PC-9 (cell line): Measurements from ENCODE around the gene BBIP1. TPM values are rescaled to one million over a fixed set of nuclear protein-coding genes. Genes with fewer than 3 reads are reported as not detected.

ENCODE experiments used
- BruUV-seq: library from RNA; stranded (reverse); fragments of 400-500 nt; replicated peaks from 2 replicates; lab custom pipeline; 2021; lab: Mats Ljungman, UMichigan
- CTCF ChIA-PET: fragments of 300-600 bp; sonication (Branson Sonifier 250); formaldehyde crosslinking; loops from one replicate; lab custom pipeline; 2022; ENCODE audit warnings: antibody characterized with exemption; lab: Charles Lee
- POLR2A ChIA-PET: fragments of 300-600 bp; sonication (Branson Sonifier 250); formaldehyde crosslinking; loops from one replicate; lab custom pipeline; 2022; ENCODE audit warnings: antibody characterized with exemption; ENCODE audit not compliant: unreplicated experiment; lab: Charles Lee
- DNase-seq, 2 experiments: peaks; one replicate each; pipeline versions ENCODE4 v3.0.0 to v3.0.0-alpha.2; 2015 to 2022; ENCODE audit warnings: mixed read lengths in 1 of 2
- H2AFZ ChIP-seq: fragments of 200-600 bp; sonication (generic); 2 replicates; pipeline ENCODE4 v1.8.1; 2017; ENCODE audit warnings: antibody characterized with exemption
- H3F3A ChIP-seq: fragments of 200-600 bp; sonication (generic); 2 replicates; pipeline ENCODE4 v1.8.1; 2017; ENCODE audit warnings: antibody characterized with exemption, mild to moderate bottlenecking, low read depth; ENCODE audit not compliant: insufficient read depth
- H3K27ac ChIP-seq: fragments of 200-600 bp; sonication (generic); 2 replicates; pipeline ENCODE4 v1.6.1; 2016; ENCODE audit warnings: mixed run types
- H3K27me3 ChIP-seq: fragments of 200-600 bp; sonication (generic); 2 replicates; pipeline ENCODE4 v1.6.1; 2016; ENCODE audit warnings: low read depth, mixed run types; ENCODE audit not compliant: insufficient read depth
- H3K36me3 ChIP-seq: fragments of 200-600 bp; sonication (generic); 2 replicates; pipeline ENCODE4 v1.6.1; 2016; ENCODE audit warnings: low read depth, mixed run types
- H3K4me1 ChIP-seq: fragments of 200-600 bp; sonication (generic); replicated peaks from 2 replicates; pipeline ENCODE4 v1.6.1; 2016; ENCODE audit warnings: mixed run types; ENCODE audit not compliant: insufficient read depth
- H3K4me2 ChIP-seq: fragments of 200-600 bp; sonication (generic); 2 replicates; pipeline ENCODE4 v1.6.1; 2017; ENCODE audit warnings: mixed run types
- H3K4me3 ChIP-seq: fragments of 200-600 bp; sonication (generic); 2 replicates; pipeline ENCODE4 v1.6.1; 2016; ENCODE audit warnings: mixed run types
- H3K79me2 ChIP-seq: fragments of 200-600 bp; sonication (generic); 2 replicates; pipeline ENCODE4 v1.6.1; 2017; ENCODE audit warnings: low read depth, mixed run types
- H3K9me2 ChIP-seq: fragments of 200-600 bp; sonication (generic); 2 replicates; pipeline ENCODE4 v1.8.1; 2017; ENCODE audit warnings: mild to moderate bottlenecking; ENCODE audit not compliant: insufficient read depth
- H3K9me3 ChIP-seq: fragments of 200-600 bp; sonication (generic); 2 replicates; pipeline ENCODE4 v1.8.1; 2016; ENCODE audit warnings: low read depth; ENCODE audit not compliant: insufficient read depth
- H4K20me1 ChIP-seq: fragments of 200-600 bp; sonication (generic); 2 replicates; pipeline ENCODE4 v1.8.1; 2017; ENCODE audit not compliant: insufficient read depth
- EZH2 ChIP-seq: fragments of 200-600 bp; sonication (generic); IDR thresholded peaks from 2 replicates; pipeline ENCODE4 v1.8.0; 2017; ENCODE audit warnings: antibody characterized with exemption, low read depth
- intact Hi-C: fragments of 100-400 bp; cut with micrococcal nuclease; formaldehyde crosslinking; loops from one replicate; pipeline ENCODE4 v1.10.0; 2022; ENCODE audit not compliant: unreplicated experiment
- total RNA-seq: library from RNA; stranded (reverse); gene quantifications from 2 replicates; pipeline ENCODE4 v1.2.3, GENCODE V29; 2021
- TF ChIP-seq, protein P1 (sequence below): fragments of 200-600 bp; sonication (generic); conservative IDR thresholded peaks from 2 replicates; pipeline ENCODE4 v1.6.1; 2017; ENCODE audit warnings: mixed run types, antibody characterized with exemption, mild to moderate bottlenecking, moderate library complexity

The BBIP1 gene
- total RNA-seq, 1 experiment from 2014 or later: 14.9 TPM

DNA sequence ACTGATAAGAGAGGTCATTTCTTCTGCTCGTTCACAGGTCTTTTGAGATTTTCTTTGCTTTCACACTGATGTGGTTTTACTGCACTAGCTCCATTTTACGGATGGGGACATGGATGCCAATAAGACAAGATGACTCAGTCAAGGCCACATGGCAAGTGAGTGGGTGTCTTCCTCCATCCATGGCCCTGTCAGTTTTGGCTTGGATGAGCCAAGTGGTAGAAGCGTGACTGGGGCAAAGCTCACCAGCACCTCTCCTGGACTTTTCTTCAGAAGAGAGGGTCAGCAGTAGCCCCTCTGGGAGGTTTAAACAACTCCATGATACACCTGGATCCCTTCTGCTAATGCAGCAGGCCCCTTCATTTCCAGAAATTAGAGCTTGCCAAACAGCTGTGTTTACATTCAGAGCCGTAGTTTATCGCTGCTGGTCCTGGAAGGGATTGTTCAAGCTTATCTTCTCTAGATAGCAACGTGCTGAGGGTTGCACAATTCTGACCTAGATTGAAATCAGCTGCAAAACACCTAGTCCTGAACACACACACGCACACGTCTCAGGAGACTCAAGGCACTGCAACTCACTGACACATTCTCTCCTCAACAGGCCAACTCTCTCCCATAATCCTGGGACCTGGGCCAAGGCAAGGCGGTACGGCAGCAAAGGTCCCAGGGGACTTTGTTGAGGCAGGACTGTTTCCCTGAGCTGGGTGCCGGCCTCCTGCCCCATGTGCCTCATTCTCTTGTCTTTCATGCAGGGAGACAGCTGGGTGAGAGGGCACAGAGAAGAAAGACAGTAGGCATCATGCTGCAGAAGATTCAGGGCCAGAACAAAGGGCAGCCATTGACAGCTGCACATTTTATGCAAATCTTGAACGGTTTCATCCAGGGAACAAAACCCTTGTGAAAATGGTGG, 61.5 kb downstream of the BBIP1 start:
- Histone ChIP-seq H2AFZ (no peak overlapping the region), H3K9me2 (no peaks in the 10 kb centered on the region), H4K20me1 (no peaks in the 10 kb centered on the region), H3K4me1 (peaks cover 8% of the 10 kb centered on the region), H3K36me3 (no peaks in the 10 kb centered on the region), H3K27me3 (no peaks in the 10 kb centered on the region), H3F3A (0 out of 2 replicates have a peak, but pooled peaks cover 2% of the 10 kb centered on the region), H3K9me3 (no peaks in the 10 kb centered on the region), H3K4me3 (no peak overlapping the region), H3K4me2 (no peak overlapping the region), H3K79me2 (no peaks in the 10 kb centered on the region), H3K27ac (no peak overlapping the region)
- TF ChIP-seq, protein P1, sequence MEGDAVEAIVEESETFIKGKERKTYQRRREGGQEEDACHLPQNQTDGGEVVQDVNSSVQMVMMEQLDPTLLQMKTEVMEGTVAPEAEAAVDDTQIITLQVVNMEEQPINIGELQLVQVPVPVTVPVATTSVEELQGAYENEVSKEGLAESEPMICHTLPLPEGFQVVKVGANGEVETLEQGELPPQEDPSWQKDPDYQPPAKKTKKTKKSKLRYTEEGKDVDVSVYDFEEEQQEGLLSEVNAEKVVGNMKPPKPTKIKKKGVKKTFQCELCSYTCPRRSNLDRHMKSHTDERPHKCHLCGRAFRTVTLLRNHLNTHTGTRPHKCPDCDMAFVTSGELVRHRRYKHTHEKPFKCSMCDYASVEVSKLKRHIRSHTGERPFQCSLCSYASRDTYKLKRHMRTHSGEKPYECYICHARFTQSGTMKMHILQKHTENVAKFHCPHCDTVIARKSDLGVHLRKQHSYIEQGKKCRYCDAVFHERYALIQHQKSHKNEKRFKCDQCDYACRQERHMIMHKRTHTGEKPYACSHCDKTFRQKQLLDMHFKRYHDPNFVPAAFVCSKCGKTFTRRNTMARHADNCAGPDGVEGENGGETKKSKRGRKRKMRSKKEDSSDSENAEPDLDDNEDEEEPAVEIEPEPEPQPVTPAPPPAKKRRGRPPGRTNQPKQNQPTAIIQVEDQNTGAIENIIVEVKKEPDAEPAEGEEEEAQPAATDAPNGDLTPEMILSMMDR: no peak
- TF ChIP-seq EZH2: no peak
- peak in 1 of 2 experiments; percentile 47 for DNase-seq
- ChIA-PET POLR2A (no interaction called here), CTCF (no interaction called here)
- BruUV-seq: no TSS peak
- intact Hi-C loops: no loop called here

DNA sequence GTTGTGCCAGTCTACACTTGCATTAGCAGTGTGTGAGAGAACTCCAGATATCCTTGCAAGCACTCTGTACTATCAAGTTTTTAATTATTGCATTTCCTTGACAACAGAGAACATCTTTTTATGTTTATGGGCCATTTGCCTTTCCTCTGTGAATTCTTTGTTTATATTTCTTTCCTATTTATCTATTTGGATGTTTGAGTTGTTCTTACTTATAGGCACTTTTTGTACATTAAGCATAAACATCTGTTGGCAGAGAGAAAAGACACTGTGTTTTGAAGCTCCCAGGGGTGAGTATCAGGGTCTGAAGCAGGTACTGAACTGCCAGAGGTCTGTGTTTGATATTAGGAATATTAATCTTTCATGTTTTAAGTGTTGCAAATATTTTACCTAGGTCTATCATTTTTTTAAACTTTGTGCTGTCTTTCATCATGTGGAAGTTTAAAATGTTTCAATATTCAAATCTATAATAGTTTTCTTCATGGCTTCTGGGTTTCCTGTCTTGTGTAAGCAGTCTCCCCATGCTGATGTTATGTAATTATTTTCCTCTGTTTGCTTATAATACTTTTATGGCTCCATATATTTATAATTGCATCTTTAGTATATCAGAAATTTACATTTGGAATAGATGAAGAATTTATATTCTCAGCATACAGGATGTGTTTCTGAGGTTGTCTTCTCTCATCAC, 64.9 kb downstream of the BBIP1 start:
- H3F3A ChIP-seq: 0 out of 2 replicates have a peak, but pooled peaks cover 8% of the 10 kb centered on the region
- no peaks in the 10 kb centered on the region for H3K36me3 ChIP-seq
- peaks cover 17% of the 10 kb centered on the region for H3K4me1 ChIP-seq
- H3K79me2 ChIP-seq: no peaks in the 10 kb centered on the region
- no peak for DNase-seq
- no peak overlapping the region for H2AFZ ChIP-seq
- BruUV-seq: no TSS peak
- POLR2A ChIA-PET: no interaction called here
- H4K20me1 ChIP-seq: no peaks in the 10 kb centered on the region
- CTCF ChIA-PET: no interaction called here
- H3K27ac ChIP-seq: no peak overlapping the region
- intact Hi-C loops: no loop called here
- no peak overlapping the region for H3K4me2 ChIP-seq
- H3K4me3 ChIP-seq: no peak overlapping the region
- no peaks in the 10 kb centered on the region for H3K9me3 ChIP-seq
- no peaks in the 10 kb centered on the region for H3K27me3 ChIP-seq
- no peaks in the 10 kb centered on the region for H3K9me2 ChIP-seq
- TF ChIP-seq EZH2: no peak
- TF ChIP-seq, protein P1: no peak

DNA sequence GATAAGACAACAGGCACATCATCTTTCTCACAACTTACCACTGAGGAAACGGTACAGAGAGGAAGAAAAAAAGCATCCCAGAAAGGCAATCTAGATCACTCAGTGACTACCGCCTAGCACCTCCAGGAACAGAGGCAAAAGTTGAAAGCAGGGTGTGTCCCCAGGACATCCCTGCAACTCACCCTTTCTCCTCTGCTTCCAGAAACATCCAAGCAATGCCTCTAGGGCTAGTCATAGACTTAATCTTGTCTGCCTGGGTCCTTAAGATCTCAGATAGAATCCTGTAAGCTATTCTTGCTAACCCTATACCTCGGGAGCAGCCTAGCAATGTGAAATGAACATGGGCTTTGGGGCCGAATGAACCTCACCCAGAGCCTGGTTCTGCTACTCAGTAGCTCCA, 66.0 kb downstream of the BBIP1 start:
- Histone ChIP-seq H3K9me2 (no peaks in the 10 kb centered on the region), H3K4me3 (no peak overlapping the region), H4K20me1 (no peaks in the 10 kb centered on the region), H3K27me3 (no peaks in the 10 kb centered on the region), H2AFZ (no peak overlapping the region), H3F3A (0 out of 2 replicates have a peak, but pooled peaks cover 8% of the 10 kb centered on the region), H3K4me1 (peaks cover 17% of the 10 kb centered on the region), H3K4me2 (peak overlapping the region; percentile 37), H3K27ac (no peak overlapping the region), H3K36me3 (no peaks in the 10 kb centered on the region), H3K79me2 (no peaks in the 10 kb centered on the region), H3K9me3 (no peaks in the 10 kb centered on the region)
- TF ChIP-seq, protein P1: no peak
- no peak for TF ChIP-seq EZH2
- no TSS peak for BruUV-seq
- DNase-seq: no peak
- ChIA-PET POLR2A (no interaction called here), CTCF (no interaction called here)
- intact Hi-C loops: no loop called here
